Measurements from ENCODE around the gene RNF187.
"Not testable (repeated sequence)": the region's sequence is repeated elsewhere in the genome, so short reads cannot be mapped to it uniquely, and the experiment has no call there.

The RNF187 gene

DNA sequence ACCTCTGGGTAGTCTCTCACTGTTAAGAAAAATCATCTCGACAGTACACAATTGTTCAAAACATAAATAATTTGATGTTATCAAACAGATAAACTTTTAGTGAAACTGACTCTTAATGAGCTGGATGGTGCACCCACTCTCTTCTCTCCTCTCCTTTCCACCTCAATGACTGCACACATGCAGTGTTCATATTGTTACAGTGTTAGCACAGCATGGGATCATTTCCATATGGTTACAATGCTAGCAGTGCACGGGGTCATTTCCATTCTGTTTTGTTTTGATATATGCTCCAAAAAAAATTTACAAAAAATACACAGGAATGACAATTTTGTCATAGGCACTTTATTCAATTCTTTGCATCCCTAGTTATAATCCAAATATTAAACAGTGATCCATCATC lies 26.4 kb upstream of the RNF187 start:
- DNase-seq (ENCODE audit: low spot score): no peak

DNA sequence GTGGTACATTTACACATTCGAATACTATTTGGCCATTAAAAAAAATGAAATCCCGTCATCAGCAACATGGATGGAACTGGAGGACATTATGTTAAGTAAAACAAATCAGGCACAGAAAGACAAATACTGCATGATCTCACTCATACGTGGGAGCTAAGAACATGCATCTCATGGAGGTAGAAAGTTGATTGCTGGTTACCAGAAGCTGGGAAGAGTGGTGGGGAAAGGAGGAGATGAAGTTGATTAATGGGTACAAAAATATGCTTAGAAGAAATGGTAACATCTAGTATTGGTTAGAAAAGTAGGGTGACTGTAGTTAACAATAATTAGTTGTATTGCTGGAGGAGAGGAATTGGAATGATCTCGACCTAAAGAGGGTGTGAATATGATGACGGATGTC lies 24.6 kb upstream of the RNF187 start:
- DNase-seq (ENCODE audit: low spot score): no peak

DNA sequence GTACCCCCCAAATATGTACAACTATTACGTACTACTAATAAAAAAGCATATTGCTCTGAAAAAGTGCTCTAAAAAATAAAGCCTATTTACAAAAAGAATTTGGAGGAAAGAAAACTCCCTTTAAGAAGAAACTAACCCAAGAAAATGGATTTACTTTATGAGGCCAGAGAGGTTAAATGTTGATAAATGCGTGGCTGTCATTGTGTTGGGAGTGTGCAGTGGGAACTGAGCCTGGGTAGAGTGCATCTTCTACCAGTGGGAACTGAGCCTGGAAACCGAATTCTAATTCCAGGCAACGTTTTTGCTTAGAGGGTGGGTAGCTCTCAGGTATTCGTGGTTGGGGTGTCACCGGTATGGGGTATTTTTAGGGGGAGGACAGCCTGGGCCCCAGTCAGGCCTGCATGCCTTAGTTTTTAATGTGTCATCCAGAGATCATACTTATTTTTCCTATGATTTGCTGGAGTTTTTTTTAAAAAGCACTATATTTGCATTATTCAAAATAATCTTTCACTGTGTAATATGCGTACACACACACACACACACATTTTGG lies 24.1 kb upstream of the RNF187 start:
- DNase-seq (ENCODE audit: low spot score): no peak

DNA sequence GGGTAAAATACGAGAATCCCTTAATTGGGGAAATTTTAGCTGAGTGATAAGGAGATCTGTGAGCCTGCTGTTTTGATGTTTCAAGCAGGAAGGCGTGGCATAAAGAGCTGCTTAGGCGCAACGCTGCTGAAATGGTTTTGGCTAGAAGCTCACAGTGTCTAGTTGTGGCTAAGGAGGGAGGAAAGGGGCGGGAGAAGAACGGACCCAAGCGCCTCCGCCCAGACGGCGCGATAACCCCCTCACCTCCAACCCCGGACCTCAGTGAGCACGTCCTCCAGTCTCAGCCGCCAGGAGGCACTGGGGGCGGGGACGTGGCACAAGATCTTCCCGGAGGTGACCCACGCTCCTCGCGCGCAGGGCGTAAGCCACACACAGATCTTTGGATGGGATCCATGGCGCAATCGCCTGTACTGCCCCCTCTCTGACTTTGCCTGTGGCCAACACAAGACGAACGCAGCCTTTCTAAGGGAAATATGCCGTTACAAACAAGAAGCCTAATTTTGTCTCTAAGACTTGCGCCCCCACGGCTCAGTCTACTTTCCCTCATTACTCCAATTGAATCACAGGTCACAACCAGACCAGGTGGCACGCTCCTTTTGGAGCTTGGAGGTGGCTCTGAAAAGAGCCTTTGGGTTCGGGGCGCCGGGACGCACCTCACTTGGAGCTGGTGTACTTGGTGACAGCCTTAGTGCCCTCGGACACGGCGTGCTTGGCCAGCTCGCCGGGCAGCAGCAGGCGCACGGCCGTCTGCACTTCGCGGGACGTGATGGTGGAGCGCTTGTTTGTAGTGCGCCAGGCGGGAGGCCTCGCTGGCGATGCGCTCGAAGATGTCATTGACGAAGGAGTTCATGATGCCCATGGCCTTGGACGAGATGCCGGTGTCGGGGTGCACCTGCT lies 23.4 kb upstream of the RNF187 start:
- DNase-seq (ENCODE audit: low spot score): peak; percentile 92

DNA sequence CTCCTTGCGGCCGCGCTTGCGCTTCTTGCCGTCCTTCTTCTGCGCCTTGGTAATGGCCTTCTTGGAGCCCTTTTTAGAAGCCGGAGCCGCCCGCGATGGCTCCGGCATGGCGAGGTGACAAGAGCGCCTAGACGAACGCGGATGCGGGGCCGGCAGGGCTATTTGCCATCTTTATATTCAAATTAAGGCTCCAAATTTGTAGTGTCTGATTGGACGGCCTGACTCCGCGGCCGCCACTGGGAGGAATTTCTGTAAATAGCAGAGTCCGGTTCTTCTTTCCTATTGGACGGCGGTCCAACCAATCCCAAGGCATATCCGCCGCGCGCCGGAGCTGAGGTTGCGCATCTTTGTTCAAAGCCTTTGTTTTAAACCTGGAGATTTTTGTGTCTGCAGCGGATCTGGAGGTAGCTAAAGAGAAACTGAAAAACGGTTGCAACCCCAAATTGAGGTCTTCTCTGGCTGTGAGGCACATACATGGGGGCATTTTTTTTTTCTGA lies 22.6 kb upstream of the RNF187 start:
- peak; percentile 96 for DNase-seq (ENCODE audit: low spot score)

DNA sequence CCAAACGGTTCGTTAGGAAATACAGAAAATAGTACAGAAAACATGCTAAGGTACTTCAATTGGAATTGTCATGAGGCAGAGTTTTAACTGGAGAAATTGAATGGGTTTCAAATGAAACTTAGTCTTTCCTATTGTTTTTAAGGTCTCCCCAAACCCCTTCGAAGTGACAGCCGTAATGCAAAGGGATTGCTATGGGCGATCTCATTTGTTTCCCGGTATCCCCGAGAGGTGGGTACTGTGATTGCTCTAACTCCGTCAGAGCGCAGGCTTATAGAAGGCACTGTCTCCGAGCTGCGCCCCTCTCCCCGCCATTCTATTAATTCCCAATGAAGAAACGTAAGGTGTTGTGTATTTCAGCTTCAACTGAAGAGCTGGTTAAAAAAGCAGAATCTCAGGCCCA lies 22.0 kb upstream of the RNF187 start:
- no peak for DNase-seq (ENCODE audit: low spot score)

DNA sequence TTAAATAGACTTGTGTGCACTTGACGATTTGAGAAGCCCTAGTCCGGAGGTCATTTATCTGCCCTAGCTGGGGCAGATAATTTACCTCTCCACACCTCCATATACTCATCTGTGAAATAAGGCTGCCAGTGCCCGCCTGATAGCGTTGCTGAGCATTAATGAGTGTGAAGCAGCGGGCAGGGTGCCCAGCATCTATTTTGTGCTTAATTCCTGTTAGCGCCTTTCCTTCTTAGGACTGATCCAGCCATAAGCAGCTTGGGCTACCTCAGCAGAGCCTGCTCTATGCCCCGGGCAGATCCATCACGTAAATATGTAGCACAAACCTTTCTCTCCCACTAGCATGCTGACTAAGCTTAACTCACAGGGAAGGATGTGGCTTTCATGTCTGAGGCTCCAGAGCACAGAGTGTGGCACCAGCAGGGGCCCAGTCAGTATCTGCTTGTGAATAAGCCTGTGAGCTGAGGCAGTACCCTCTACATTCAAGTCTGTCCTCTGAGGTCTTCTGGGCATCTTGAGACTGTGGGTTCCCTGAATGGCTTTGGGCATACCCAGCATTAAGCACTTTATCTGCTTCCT lies 21.5 kb upstream of the RNF187 start:
- peak; percentile 81 for DNase-seq (ENCODE audit: low spot score)

DNA sequence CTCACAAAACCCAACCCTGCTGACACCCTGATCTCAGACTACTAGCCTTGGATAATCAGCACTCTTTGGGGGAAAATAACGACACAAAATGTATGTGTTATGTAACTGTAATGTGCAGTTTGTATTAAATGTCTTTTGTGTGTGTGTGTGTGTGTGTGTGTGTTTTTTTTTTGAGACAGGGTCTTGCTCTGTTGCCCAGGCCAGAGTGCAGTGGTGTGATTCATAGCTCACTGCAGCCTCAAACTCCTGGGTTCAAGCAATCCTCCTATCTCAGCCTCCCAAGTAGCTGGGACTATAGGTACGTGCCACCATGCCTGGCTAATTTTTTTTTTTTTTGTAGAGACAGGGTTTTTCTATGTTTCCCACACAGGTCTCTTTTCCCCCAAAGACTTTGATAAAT lies 19.0 kb upstream of the RNF187 start:
- not testable (repeated sequence) for DNase-seq (ENCODE audit: low spot score)

DNA sequence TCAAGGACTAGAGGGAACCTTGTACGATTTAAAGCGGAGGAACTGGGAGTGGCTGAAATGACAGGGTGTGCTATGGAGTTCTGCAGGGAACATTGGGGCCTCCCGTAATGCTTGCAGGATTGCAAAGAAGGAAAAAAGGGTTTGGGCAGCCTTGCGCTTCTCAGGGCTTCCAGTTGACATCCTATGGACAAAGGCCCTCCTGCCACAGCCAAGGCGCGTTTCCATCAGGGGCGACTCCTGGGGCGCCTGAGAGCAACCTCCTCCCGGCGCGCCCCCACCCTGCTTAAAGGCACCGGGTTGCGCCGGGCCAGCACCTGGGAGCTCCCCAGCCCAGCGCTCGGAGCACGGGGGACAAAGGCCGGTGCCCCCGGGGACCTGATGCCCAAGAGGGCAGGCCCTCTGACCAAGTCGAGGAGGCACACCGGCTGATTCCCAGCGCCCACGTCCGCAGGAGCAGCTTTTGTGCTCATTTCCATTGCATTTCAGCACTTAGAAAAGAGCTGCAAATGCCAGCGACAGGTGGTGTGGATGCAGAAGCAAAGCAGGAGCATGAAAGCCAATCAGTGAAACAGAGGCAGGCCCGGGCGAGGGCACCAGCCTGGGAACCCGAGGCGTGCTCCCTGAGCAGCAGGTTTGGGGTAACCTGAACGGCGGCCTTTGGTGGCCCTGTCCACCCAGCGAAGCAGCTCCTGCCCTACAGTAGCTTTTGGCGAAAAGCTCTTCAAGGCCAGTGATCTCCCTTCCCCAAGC lies 17.6 kb upstream of the RNF187 start:
- no peak for DNase-seq (ENCODE audit: low spot score)

DNA sequence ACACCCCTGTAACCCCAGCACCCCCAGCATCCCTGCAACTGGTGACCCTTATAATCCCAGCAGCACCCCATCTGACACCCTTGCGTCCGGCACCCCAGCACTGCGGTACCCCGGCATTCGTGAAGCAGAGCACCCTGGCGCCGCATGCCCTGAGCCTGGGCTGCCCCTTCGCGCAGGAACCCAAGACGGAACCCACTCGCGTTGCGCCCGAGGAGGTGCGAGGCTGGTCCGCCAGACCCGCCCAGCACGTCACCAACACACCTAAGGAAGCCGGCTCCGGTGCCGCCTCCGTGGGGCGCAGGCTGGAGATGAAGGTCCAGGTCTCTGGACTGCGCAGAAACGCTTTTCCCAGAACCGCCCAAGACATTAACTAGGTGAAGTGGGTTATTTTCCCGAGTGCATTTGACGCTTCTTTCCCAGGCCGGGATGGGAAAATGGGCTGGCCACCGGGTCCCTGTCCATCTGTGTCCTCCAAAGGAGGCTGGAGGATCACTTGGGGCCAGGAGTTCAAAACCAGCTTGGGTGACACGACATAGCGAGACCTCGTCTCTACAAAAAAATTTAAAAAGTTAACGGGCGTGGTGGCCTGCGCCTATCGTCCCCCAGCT lies 15.9 kb upstream of the RNF187 start:
- no peak for DNase-seq (ENCODE audit: low spot score)

DNA sequence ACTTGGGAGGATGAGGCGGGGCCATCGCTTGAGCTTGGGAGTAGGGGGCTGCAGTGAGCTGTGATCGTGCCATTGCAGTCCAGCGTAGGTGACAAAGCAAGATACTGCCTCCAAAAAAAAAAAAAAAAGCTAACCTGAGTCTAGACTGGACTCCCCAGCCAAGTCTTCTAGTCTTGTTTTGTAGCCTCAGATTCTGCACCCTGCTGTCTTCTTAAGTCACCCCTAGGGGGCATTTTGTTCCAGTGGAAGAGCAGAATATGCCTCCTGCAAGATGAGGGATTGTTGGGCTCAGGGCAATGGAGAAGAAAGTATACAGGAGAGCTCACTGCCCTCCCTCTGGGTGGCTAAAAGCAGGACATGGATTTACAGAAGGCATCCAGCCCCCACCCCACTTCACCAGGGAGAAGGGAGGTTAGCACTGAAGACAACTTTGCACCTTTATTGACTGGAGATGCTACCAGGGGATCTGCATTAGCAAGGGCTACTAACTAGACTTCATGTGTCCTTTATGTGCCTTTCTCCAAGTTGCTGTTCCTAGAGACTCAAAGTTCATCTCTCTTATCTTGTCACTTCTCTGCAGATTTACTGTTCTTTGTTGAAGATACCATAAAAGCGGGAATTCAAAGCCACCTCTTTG lies 15.3 kb upstream of the RNF187 start:
- peak; percentile 68 for DNase-seq (ENCODE audit: low spot score)

DNA sequence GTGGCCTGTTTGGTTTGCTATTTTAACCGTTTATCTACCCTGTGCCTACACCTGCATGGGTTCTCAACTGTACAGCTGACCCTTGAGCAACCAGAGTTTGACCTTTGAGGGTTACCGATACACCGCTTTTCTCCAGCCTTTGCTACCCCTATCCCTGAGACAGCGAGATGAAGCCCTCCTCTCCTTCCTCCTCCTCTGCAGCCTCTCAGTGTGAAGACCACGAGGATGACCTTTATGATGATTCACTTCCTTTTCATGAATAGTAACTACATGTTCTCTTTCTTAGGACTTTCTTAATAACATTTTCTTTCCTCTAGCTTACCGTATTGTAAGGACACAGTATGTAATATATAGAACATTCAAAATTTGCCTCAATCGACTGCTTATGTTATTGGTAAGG lies 14.5 kb upstream of the RNF187 start:
- DNase-seq (ENCODE audit: low spot score): no peak

DNA sequence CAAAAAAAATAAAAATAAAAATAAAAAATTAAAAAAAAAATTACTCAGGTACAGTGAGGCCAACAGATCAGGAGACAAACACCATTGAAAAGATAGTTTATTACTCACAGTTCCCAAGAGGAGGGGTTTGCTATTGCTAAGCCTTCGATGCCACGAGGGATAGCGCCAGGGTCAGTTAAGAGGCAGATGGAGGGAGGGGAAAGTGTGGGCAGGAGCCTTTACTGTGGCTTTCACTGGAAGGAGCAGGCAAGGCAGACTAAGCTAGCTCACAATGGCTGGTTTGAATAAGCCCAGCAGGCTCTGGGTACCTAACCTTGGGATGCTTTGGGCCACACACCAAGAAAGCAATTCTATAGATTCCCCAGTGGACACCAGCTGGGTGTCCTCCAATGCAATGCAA lies 12.7 kb upstream of the RNF187 start:
- no peak for DNase-seq (ENCODE audit: low spot score)

DNA sequence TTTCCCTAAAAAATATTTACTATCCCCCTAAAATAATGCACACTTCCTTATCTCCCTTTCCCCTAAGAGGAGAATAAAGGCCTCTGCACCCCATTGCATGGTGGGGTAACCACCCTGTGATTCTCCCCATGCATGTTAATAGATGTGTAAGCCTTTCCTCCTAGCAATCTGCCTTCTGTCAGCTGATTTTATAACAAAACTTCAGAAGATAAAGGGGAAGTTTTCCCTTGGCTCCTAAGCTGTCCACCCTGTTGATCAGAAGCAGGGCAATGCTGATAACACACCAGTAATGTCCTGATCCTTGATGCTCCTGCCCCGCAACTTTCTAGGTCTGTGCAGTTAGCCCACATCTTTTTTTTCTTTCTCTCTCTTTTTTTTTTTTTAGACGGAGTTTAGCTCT lies 11.4 kb upstream of the RNF187 start:
- DNase-seq (ENCODE audit: low spot score): no peak

DNA sequence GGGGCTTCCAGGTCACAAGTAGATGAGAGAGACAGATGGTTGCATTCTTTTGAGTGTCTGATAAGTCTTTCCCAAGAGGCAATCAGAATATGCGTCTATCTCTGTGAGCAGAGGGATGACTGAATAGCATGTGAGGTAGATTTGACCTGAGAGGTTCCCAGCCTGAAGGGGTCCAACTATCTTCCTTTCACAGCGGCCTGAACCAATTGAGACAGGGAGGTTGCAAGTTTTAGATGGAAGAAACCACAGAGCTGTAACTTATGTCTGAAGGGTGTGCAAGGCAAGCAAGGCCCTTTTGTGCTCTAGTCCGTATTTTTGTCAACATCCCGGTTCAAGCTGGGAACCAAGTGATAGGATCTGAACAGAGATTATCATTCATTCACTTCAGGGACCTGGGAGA lies 9.9 kb upstream of the RNF187 start:
- no peak for DNase-seq (ENCODE audit: low spot score)

DNA sequence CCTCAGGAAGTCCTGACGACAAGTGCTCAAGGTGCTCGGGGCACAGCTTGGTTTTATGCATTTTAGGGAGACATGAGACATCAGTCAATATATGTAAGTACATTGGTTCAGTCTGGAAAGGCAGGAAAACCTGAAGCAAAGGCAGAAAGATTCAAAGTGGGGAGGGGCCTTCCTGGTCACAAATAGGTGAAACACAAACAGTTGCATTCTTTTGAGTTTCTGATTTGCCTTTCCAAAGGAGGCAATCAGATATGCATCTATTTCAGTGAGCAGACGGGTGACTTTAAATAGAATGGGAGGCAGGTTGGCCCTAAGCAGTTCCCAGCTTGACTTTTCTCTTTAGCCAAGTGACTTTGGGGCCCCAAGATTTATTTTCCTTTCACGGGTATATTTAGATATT lies 8.9 kb upstream of the RNF187 start:
- no peak for DNase-seq (ENCODE audit: low spot score)

DNA sequence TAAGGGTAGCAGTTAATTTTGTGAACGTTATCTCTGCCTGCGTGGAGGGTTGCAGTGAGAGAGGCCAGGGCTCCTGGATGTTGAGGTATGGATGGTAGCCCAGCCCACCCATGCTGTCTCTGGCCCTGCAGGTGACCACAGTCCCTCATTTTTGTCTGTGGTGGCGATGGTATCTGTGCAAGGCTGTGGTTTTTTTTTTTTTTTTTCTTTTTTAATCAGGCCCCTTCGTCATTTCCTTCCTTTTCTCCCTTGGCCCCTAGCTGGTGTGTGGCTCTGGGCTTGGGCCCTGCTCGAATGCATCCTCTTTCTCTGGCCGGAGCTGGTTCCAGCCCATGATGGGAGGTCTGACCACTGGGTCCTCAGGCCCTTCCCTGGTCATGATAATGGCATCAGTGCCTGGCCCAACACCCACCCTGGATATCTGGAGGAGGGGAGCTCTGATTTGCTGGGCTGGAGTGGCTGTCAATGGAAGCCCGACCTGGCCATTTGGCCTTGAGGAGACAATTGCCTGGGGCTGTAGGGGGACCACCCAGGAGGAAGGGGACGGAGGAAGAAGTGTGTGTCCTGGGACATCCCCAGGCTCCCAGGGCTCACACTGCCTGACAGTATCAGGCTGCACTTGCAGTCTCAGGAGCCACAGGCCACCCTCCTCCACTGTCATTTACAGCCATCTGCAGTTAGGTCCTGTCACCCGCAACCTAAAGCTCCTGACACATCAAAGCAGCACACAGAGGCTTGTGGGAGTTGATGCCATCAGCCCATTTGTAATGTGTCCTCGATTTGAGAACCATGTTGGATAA lies 8.1 kb upstream of the RNF187 start:
- DNase-seq (ENCODE audit: low spot score): peak; percentile 44

DNA sequence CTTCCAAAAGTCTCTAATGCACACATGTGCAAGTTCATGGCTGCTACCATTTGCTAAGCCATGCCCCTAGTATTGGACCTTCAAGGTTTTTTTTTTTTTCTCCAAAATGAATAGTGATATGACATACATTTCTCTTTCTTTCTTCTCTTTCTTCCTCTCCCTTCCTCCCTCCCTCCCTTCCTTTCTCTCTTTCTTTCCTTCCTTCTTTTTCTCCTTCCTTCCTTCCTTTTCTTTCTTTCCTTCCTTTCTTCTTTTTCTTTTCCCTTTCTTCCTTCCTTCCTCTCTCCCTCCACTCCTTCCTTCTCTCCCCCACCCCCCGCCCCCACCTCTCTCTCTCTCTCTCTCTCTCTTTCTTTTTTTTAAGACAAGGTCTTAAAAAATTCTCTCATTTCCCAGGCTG lies 3.4 kb upstream of the RNF187 start:
- no peak for DNase-seq (ENCODE audit: low spot score)

DNA sequence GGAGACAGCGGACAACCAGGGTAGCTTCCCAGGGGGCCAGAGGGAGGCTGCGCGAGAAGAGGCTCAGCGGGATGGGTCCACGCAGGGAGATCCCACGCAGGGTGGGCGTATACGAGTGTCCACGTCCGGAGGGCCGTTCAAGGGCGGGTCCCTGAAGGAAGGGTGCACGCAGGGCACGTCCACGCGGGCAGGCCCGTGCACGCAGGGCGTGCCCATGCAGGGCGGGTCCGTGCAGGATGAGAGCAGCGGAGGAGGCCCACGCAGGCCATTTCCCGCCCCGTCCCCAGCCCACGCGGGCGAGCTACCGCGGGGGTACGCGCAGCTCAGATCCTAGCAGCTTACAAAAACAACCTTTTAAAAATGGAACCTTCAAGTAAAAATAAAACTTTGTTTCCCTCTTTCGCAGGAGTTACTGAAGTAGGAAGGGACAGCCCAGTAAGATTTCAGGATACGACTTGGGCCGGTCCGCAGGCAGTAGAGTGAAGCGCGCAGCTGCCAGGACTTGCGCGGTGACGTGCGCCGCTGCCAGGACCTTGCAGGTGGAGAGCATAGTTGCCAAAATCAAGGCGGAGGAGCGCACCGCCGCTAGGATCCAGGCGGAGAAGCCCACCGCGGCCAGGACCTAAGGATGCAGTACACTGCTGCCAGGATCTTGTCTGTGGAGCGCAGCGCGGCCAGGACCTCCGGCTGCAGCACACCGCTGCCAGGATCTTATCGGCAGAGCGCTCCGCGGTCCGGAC lies 416 bp upstream of the RNF187 start:
- peak; percentile 86 for DNase-seq (ENCODE audit: low spot score)
